Measurements from ENCODE around the gene CRYBG2.

Gene CRYBG2

DNA sequence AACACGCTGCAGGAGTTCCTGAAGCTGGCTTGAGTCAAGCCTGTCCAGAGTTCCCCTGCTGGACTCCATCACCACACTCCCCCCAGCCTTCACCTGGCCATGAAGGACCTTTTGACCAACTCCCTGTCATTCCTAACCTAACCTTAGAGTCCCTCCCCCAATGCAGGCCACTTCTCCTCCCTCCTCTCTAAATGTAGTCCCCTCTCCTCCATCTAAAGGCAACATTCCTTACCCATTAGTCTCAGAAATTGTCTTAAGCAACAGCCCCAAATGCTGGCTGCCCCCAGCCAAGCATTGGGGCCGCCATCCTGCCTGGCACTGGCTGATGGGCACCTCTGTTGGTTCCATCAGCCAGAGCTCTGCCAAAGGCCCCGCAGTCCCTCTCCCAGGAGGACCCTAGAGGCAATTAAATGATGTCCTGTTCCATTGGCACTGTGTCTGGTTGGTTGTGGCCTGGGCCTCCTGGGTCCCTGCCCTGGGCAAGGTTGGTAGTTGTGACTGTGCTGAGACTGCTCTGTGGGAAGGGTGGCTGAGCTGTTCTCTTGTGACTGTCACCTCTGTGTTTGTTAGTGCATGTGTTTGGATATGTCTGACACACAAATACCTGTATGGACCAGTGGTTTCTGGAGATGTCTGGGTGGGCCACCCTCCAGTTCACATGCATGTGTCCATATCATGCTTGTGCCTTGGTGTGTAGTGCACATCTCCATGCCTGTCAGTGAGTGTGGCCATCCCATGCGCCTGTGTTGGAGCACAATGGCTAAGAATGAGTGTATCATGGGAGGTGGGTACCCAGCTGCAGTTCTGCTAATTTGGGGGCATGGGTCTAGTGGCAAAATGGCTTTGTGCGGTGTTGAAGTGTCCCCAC lies 72.6 kb downstream of the CRYBG2 start:
- in situ Hi-C loops (cut with MboI; ENCODE audit: low pct_unique_long_range_greater_than_20kb, low sequenced_read_pairs, unreplicated experiment): no loop called here
- no peak for TF ChIP-seq CTCF (IDR thresholded peaks at IDR 0.05; ENCODE audit: extremely low read depth, insufficient read depth, missing control alignments)
- no peak for DNase-seq (ENCODE audit: low spot score)

- in situ Hi-C loops (cut with MboI; ENCODE audit: low pct_unique_long_range_greater_than_20kb, low sequenced_read_pairs, unreplicated experiment): no loop called here
- DNase-seq (ENCODE audit: low spot score): peak; percentile 62
- TF ChIP-seq CTCF (IDR thresholded peaks at IDR 0.05; ENCODE audit: extremely low read depth, insufficient read depth, missing control alignments): no peak
Observed at GRCh38 chr1:26280333-26281042, 73.4 kb downstream of the CRYBG2 start.

- TF ChIP-seq CTCF (IDR thresholded peaks at IDR 0.05; ENCODE audit: extremely low read depth, insufficient read depth, missing control alignments): peak; percentile 44
- in situ Hi-C loops (cut with MboI; ENCODE audit: low pct_unique_long_range_greater_than_20kb, low sequenced_read_pairs, unreplicated experiment): no loop called here
- peak; percentile 96 for DNase-seq (ENCODE audit: low spot score)
Observed at GRCh38 chr1:26279456-26280332, 74.2 kb downstream of the CRYBG2 start, which contains the start of gene SH3BGRL3. TSS of gene SH3BGRL3 (plus strand) at chr1:26280086. CDS start at chr1:26280156, 70 bp downstream.

DNA sequence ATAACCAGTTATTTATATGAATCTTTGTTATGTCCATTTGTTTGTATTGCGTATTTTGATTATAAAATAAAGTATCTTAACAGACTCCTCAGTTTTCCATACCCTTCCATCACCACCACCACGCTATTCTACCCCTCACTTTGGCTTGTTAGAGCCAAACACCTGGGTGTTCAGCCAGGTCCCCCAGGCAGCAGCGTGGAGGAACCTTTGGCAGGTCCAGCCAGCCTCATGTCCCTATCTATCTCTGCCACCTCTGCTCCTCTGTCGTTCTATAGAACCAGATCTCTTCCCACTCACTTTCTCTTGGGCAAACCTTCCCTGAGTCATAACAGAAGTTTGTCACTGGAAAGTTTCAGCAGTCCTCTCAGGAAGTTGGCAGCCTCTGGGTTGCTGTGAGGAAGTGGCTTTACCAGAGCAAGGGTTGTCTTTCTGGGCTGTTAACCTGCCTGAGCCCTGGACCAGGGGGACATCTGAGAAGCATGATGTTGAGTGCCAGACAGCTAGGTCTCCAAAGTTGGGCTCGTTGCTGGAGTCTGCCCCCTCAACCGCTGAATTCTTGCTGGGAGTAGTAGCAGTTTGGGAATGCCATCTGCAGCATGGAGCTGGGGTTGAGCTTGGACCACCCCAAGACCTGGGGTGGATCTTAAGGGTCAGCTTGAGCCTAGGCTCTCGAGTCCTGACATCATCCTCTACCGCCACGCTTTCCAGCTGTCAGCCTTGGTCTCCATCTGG lies 75.0 kb downstream of the CRYBG2 start:
- in situ Hi-C loops (cut with MboI; ENCODE audit: low pct_unique_long_range_greater_than_20kb, low sequenced_read_pairs, unreplicated experiment): no loop called here
- TF ChIP-seq CTCF (IDR thresholded peaks at IDR 0.05; ENCODE audit: extremely low read depth, insufficient read depth, missing control alignments): no peak
- no peak for DNase-seq (ENCODE audit: low spot score)

DNA sequence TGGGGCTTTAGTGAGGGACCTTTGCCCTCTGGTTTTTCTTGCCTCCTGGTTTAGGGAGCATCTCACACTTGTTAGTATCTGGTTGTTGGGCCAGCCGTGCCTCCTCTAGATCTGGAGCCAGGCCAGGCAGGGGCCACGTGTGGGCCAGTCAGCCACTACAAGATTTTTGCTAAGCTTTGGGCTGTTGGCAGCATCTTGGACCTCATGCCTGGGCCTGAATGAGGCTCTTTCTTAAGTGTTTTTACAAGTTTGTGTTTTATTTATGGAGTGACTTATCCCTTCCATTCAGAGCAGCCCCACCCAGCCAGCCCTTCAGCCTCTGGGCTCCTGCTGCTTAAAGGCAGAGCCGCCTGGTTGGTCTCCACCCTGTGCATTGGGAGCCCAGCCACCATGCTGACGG lies 75.6 kb downstream of the CRYBG2 start:
- no peak for TF ChIP-seq CTCF (IDR thresholded peaks at IDR 0.05; ENCODE audit: extremely low read depth, insufficient read depth, missing control alignments)
- DNase-seq (ENCODE audit: low spot score): no peak
- in situ Hi-C loops (cut with MboI; ENCODE audit: low pct_unique_long_range_greater_than_20kb, low sequenced_read_pairs, unreplicated experiment): no loop called here
